GM19372 (cell line): Measurements from ENCODE around the gene ST3GAL4.
"Not testable (repeated sequence)": the region's sequence is repeated elsewhere in the genome, so short reads cannot be mapped to it uniquely, and the experiment has no call there.

Experiments used
- ATAC-seq: cut with Tn5 transposase; IDR thresholded peaks from one replicate; pipeline ENCODE4 v1.9.1; 2021; ENCODE audit warnings: mild to moderate bottlenecking, low read depth, moderate library complexity; ENCODE audit not compliant: unreplicated experiment

Gene ST3GAL4, protein sequence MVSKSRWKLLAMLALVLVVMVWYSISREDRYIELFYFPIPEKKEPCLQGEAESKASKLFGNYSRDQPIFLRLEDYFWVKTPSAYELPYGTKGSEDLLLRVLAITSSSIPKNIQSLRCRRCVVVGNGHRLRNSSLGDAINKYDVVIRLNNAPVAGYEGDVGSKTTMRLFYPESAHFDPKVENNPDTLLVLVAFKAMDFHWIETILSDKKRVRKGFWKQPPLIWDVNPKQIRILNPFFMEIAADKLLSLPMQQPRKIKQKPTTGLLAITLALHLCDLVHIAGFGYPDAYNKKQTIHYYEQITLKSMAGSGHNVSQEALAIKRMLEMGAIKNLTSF

DNA sequence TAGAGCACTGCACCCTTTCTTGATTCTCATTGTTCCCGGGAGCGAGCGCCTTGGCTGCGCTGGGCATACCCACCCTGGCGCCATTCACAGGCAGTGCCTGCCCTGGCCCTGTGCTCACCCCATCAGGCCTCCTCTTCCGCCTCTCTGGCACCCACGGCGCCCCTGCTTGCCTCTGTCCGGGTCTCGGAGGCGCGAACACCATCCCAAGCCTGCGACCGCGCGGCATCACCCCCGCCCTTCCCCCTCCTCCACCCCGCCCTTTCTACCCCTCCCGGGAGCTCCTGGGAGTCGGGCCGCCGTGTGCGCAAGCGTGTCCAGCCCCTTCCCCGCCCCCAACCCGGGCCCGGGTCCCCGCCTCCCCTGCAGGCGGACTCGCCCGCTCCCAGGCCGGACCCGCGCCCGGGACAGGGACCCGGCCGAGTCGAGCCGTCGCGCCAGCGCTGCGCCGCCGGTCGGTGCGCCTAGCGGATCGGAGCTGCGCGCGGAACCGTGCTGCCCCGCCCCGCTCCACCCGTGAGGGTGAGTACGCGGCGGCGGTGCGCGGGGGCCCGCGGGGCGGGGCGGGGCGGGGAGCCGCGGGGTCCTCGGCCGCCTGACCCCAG, at the start of gene ST3GAL4:
Gene ST3GAL4 (plus strand): TSS at position 363 of the 602 bp plus-strand sequence. CDS start 50,470 bp downstream, outside the sequence.
- peak; percentile 61 for ATAC-seq

DNA sequence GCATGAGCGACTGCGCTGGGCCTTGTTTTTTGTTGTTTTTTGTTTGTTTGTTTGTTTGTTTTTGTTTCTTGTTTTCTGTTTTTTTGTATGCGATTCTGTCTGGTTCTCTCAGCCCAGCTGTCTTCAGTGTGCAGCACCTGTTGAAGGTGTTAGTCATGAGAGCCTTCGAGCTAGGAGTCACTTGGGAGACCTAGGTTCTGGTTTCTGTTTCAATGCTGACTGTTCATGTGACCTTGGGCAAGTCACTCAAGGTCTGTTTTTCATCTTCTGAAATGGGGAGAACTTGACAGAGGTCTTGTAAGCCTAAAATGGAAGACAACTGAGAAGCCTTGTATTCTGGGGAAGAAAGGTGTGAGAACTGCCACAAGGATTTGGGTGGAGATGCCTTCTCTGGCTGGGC, 49.8 kb upstream of the ST3GAL4 start:
- ATAC-seq = peak; percentile 33

DNA sequence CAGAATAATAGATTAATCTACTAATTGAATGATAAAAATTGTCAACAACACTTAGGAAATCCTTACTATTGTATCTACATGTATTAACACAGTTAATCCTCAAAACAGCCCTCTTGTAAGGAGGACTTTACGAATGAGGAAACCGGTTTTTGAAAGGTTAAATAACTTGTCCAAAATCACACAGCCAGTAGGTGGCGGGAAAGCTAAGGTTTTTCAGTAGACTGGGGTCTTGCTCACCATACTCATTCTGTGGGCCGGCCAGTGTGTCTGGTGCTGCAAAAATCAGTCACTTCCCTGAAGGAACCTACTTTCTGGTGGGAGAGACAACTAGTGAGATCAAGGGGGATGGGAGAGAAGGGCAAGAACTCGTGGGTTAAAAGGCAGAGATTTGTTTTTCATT, 47.8 kb upstream of the ST3GAL4 start:
- no peak for ATAC-seq

DNA sequence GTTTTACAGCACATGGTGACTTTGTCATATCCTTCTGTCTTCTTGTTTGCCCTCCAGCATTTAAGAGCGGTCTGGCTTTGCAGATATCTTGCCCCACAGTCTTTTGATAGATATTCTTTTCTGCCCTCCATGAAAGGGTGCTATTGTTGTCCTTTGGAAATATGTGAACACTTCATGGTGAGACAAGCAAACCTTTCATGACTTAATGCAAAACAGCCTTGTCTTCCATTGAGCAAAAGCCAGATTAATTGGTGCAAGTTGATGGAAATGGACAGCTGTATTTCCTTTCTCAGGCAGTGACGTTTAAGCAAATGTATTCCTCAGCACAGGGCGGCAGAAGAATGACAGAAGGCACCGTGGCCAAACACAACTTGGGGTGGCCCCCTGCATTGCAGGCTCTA, 47.2 kb upstream of the ST3GAL4 start:
- no peak for ATAC-seq

DNA sequence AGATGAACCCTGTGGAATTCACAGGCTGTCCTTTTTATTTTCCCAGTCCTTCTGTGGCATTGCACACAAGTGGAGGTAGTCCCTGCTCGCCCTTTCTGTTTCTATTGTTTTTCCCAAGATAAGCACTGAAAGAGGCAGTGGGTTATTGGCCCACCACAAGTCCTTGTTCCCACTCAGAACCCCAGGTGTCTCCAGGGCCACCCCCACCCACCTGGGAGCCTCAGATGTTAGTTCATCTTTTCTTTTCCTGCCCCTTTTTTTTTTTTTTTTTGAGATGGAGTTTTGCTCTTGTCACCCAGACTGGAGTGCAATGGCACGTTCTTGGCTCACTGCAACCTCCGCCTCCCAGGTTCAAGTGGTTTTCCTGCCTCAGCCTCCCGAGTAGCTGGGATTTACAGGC, 46.7 kb upstream of the ST3GAL4 start:
- not testable (repeated sequence) for ATAC-seq

DNA sequence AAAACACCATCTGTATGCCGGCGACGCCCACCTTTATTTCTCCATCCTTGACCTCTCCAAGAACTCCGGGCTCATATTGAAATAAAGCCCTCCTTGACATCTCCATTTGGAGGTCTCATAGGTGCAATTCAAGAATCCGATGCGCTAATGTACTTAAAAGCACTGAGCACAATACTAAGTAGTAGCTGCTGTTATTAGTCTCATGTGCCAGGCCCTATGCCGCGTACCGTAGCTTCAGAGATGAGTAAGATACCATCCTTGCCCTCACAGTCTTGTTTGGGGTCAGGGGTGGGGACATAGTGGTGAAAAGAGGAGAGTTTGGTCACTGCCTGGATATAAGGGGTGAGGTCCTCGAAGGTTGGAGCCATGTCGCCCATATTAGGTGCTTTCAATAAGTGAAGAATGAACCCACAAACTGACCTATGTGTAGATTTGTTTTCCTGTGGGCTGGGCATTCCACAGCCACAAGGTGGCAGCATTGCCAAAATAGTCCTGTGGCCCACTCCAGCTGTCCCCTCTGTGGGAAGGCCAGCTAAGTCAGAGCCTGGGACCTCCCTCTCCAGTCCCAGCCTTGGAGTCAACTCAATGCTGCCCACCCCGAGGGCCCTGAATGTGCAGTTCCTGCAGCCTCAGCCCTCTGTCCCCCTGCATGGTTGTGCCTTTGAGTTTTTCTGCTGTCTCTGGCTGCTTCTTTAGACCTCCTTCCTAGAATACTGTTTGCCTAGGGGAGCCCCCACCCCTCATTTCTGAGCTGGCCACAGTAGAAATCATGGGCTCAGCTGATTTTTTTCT, 45.1 kb upstream of the ST3GAL4 start:
- ATAC-seq = peak; percentile 48

DNA sequence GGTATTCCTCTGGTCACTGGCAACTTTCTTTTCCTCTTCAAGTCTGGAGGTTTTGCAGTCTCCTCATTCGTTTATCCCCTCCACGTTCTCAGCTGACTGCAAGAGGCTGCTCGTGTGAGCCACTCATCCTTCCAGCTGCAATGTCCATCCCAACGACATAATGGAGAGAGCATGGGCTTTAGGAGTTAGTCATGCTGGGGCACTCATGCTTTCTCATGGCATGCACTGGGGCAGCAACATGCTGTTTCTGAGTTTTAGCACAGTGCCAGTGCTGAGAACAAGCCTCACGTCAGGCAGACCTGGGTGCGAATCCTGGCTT, 44.5 kb upstream of the ST3GAL4 start:
- no peak for ATAC-seq

DNA sequence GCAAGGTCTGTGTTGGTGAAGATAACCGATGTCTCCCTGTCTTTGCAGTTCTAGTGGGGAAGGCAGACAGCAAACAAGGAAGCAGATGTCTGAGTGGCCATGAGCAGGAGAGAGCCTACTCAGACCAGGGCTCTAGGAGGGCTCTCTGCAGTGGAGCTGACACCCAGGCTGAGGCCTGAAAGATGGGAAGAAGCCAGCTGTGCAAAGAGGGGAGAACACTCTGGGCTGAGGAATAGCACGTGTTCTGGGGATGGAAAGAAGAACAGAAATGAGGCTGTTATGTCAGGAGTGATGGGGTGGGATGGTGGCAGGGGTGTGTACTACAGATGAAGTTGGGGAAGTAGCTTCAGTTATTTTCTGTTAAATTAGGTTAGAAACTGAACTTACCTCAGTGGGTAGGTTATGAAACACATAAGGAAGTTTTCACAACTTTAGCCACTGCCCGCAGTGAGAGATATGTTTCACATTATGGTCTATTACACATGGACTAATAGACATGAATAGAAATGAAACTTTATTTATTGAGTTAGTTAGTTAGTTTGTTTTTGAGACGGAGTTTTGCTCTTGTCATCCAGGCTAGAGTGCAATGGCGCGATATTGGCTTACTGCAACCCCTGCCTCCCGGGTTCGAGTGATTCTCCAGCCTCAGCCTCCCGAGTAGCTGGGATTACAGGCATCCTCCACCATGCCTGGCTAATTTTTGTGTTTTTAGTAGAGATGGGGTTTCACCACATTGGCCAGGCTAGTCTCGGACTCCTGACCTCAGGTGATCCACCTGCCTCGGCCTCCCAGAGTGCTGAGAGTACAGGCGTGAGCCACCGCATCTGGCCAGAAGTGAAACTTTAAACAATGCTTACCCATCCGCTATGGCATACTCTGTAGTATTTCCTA, 43.8 kb upstream of the ST3GAL4 start:
- ATAC-seq = no peak

DNA sequence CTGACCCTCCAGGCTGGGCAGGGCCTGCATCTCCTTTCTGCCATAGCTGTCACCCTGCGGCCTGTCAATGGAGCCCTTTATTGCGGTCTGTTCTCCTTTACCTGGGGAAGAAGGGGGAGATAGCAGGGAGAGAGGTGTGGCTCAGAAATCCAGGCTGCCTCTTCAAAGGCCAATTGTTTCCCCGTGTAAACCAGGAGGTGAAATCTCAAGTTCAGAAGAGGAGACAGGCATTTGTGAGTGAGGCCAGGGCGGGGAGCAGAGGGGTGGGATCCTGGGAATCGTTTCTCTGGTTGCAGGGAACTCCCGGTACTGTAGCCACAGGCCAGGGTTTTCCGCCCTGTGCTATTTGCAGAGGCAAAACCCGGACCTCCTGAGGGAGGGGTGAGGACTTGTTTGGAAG, 42.5 kb upstream of the ST3GAL4 start:
- ATAC-seq = no peak

DNA sequence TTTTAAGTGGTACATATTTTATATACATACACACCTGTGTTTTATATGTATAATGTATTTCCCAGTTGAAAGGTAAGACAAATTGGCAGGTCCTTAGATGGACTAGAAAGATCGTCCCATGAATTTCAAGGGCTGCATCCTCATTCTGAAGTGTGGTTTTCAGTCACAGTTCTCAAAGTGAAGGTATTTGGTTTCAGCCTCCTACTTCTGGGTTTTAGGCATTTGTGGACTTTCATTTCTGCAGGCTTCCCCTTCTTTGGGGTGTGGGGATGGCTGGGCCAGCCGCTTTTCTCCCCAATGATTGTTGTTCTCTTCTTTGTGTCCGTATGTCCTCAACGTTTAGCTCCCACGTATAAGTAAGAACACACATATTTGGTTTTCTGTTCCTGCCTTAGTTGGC, 41.7 kb upstream of the ST3GAL4 start:
- ATAC-seq = no peak

DNA sequence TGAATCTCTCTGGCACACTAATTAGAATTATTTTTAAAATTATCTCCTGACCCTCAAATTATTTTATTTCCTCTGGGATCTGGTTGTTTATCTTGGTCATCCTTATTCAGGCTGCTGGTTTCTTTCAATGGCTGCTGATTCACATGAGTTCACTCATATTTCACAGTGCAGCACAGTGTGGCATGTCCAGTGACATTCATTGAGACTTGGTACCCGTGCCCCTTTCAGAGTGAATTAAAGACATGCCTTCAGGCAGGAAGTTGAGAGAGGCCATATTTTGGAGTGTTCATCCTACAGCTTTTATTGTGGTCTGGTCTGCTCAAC, 38.1 kb upstream of the ST3GAL4 start:
- no peak for ATAC-seq

DNA sequence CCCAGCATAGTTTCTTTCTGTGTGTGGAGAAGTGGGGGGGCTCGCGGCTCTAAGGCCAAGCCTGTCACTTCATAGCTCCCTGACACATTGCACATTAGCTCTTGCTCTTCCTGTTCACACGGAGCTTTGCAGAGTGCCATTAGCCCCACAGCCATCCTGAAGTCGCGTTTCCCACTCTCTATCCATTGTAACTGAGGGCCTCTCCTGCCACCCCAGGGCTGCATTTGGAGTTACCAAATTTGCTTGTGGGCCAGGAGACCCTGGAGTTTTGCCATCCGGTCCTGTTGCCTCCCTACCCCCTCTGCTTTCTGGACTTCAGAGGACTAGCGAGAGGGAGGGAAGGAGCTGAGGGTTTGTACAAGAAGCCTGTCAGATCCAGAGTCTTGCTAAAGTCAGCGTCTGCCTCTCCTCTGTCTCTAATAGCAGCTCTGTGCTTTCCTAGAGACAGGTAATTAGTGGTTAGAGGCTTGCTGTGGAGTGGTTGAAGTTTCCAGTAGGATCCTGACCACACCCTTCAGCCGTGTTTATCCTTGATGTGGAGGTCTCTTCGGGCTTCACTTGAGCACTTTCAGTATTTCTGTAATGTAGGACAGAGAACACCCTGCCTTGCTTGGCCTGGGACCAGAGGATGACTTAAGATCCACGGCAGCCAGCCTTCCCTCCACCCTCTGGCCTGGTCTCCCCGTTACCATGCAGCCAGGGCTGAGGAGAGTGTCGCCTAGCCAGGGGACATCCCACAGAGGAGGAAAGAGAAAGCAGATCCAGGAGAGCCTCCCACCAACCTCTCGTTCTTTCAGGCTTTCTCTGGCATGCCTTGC, 37.5 kb upstream of the ST3GAL4 start:
- ATAC-seq = peak; percentile 25

DNA sequence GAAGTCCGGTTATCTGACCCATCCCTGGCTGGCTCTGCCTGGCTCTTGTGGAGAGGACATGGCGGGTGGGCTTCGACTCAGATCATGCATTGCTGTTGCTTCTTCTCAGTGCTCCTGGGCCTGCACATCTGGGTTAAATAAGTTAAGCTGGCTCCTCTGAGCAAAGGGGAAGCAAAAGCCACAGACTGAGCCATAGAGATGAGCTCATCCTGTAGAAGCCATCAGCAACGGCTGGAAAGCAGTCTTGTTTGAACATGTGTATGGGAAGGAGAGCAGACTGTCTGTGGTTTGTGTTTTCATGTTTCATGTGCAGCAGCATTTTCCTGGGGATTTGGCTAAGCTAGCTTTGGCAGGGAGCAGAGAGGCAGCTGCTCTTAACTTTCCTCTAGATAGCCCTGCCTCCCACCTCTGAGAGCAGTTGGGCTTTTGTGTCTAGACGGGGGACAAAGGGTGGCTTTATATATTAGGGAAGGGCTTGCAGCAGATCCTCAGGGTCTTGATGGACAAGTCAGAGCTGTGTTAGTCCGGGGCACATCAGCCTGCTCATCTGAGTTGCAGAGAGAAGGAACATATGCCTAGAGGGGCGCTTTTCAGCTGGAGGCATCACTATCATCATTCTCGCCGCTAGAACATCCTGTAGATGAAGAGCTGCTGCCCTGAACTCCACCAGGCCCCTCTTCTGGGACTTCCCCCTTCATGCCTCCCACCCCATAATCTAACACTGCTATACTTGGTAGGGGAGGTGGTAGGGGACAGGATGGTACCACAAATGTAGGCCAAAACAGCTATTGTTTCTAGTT, 36.7 kb upstream of the ST3GAL4 start:
- ATAC-seq = peak; percentile 91

DNA sequence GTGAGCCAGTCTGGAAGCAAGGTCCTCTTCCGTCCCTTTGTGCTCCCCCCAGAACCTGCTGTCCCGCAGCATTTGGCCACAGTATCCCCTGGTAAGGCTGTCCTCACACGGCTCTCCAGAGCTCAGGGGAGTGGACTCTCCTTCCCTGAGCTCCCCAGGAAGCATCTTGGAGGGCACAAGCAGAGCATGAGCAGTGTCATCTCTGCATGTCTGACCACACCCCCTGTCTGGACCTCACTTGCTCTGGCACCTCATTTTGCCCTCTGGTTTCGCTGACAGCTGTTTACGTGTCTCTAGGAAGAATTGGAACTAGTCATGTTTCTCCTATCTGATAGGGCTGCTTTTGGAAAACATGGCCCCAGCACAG, 36.1 kb upstream of the ST3GAL4 start:
- ATAC-seq = no peak

DNA sequence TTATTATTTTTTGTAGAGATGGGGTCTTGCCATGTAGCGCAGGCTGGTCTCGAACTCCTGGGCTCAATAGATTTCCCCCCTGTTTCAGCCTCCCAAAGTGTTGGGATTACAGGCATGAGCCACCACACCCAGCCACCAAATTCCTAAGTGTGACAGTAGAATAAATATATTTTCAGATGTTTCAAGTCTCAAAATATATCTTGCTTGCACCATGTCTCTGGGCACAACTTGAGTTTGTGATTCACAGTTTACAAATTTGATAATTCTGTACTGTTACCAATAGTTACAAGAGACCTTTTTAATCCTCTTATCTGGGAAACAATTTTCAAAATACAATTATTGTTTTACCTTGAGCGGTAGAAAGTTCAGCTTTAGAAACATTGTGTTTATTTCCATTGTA, 32.5 kb upstream of the ST3GAL4 start:
- ATAC-seq = no peak

DNA sequence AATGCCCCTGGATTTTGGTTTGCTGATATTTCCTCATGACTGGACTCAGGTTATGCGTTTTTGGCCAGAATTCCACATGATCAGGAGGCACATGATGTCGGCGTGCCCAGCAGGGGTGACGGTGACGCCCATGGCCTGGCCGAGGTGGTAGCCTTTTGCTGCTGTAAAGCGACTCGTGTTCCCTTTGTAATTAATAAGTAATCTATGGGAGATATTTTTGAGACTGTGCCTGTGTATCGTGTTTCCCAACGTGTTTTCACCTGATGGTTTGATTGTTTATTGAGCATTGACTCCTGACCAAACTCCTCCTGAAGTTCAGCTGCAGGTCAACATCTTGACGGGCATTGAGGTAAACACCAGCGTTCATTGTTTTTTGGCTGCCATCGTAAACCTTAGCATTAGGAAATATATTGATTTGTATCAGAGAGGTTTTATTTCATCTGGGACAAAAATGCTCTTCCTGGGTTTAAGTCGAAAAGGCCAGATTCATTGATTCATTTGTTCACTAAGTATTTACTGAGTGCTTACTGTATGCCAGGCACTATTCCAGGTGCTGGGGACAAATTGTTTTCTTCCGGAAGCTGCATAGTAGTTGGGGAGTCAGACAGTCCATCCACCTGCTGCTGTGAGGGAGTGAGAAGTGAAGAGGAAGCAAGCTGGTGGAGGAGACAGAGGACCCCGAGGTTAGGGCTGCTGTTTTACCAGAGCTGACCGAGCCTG, 28.0 kb upstream of the ST3GAL4 start:
- ATAC-seq = no peak

DNA sequence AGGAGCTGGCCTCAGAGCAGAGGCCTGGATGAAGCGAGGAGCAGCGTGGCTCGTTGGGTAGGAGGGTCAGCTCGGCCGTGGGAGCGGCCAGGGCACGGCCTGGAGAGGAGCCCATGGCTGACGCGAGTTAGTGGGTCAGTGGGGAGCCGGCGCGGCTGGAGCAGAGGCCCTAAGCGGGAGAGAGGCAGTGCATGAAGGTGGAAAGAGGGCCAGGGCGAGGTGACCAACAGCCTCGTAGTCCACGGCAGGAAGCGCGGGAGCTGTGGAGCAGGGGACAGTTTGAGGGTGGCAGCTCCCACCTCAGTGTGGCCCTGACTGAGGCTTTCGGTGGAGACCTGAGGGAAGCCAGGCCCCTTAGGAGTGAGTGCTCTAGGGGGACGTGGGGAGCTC, 27.5 kb upstream of the ST3GAL4 start:
- ATAC-seq = no peak

DNA sequence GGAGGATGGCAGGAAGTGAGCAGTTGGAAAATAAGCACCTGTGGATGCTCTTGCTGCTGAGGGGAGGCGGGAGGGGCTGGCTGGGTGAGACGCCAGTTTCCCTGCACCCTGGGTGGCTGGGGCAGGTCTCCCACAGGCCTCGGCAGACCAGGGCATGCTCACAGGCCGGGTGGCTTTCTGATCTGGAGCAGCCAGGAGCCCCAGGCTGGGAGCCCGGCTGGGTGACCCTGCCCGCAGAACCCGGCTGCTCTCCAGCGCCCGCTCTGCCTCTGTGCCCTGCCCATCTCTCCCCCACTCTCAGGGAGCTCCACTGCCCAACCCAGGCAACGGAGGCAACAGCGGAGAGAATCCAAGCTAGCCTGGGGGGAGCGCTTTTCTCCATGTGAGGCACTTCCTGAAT, 27.0 kb upstream of the ST3GAL4 start:
- no peak for ATAC-seq
